ENCODE data around the gene ARIH1. TPM values are rescaled to one million over a fixed set of nuclear protein-coding genes. Genes with fewer than 3 reads are reported as not detected.

The ARIH1 gene
- total and polyA plus RNA-seq, 2 of the 8 experiments (the other 6 are each of a cell fraction or from before 2014, with no cell fraction given): 32.7 to 179 TPM

DNA sequence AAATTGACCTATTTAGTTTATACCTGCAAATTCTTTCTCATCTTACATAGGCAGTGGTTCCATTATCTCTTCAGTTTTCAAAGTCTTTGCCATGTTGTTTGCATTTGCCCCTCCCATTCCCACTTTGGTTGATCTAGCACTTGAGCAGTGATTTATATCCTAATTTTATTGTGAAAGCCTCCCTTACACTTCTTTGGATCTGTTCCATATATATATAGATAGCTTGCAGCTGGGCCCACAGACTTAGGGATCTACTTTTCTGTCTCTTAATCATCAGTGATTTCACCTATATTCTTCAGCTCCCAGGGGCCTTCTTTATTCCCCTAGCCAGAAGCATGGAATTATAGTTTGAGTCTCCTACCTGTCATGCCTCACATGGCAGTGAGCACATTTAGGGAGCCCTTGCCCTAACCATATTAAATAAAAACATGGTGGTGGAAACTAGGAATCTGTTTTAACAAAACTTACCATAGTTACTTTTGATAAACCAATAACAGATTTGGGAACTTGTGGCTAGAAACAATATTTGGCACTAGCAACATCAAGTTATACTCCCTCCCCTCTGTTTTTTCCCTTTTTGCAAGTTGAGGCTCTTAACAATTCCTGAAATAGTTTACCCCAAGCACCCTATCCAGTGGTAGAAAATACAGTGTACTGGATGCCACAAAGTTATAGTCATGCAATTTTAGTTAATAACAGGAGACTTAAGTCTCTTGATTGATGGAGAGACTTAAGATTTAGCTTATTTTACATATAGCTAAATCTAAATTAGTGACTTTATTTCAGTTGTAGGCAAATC lies 41.7 kb downstream of the ARIH1 start:
- Histone ChIP-seq H3K79me2 (ENCODE audit: control insufficient read depth in 1 of 2, insufficient read depth in 2 of 2, low read length in 2 of 2) (peaks cover 10 to 79% of the 10 kb centered on the region in 2 experiments; a peak in 3 of 4 replicates), H2BK15ac (ENCODE audit: low read length) (no peak overlapping the region), H4K20me1 (replicated peaks in 1 of 2; ENCODE audit: control insufficient read depth in 1 of 2, insufficient read depth in 2 of 2, low read length in 2 of 2) (peaks cover 4 to 5% of the 10 kb centered on the region in 2 experiments), H3K56ac (replicated peaks; ENCODE audit: insufficient read length, low read depth, low read length) (no peak overlapping the region), H2AK5ac (ENCODE audit: low read depth, low read length) (no peak overlapping the region), H3K9ac (replicated peaks in 1 of 4; ENCODE audit: extremely low read depth in 1 of 4, low read depth in 3 of 4, low read length in 3 of 4) (no peak overlapping the region), H2AFZ (ENCODE audit: low read length) (no peak overlapping the region), H3K9me3 (ENCODE audit: insufficient read depth in 2 of 2, low read depth in 1 of 2, low read length in 1 of 2) (no peaks in the 10 kb centered on the region), H3K27ac (ENCODE audit: low read depth, low read length) (no peak overlapping the region), H3K4ac (replicated peaks; ENCODE audit: insufficient read length, low read depth, low read length) (no peak overlapping the region), H3K18ac (ENCODE audit: extremely low read depth, low read length) (no peak overlapping the region), H2BK5ac (ENCODE audit: low read depth, low read length) (no peak overlapping the region), H3K4me3 (ENCODE audit: extremely low read depth in 1 of 4, insufficient read depth in 2 of 4, low read depth in 3 of 4, low read length in 4 of 4) (no peak overlapping the region), H2BK12ac (ENCODE audit: low read depth, low read length) (no peak overlapping the region), H3K27me3 (replicated peaks in 1 of 4; ENCODE audit: control insufficient read depth in 3 of 4, extremely low read depth in 1 of 4, insufficient read depth in 3 of 4, low read length in 3 of 4) (no peaks in the 10 kb centered on the region), H3K23me2 (ENCODE audit: low read depth, low read length) (no peaks in the 10 kb centered on the region), H3K4me2 (ENCODE audit: insufficient read depth in 1 of 2, low read depth in 2 of 2, low read length in 2 of 2) (no peak overlapping the region), H2BK20ac (ENCODE audit: low read length) (no peak overlapping the region), H2BK120ac (replicated peaks; ENCODE audit: low read depth, low read length) (no peak overlapping the region), H4K5ac (ENCODE audit: insufficient read length, low read depth, low read length) (no peak overlapping the region), H3K23ac (ENCODE audit: insufficient read length) (no peak overlapping the region), H3K14ac (ENCODE audit: insufficient read length) (no peak overlapping the region), H3K36me3 (ENCODE audit: control insufficient read depth in 2 of 4, insufficient read depth in 4 of 4, low read length in 3 of 4) (no peaks in the 10 kb centered on the region; a peak in 1 of 8 replicates), H3K4me1 (replicated peaks in 1 of 4; ENCODE audit: control insufficient read depth in 3 of 4, insufficient read depth in 4 of 4, low read length in 3 of 4) (no peaks in the 10 kb centered on the region), H3K79me1 (ENCODE audit: low read depth, low read length) (no peaks in the 10 kb centered on the region), H4K91ac (replicated peaks; ENCODE audit: insufficient read length, low read length) (no peak overlapping the region), H4K8ac (ENCODE audit: extremely low read depth, insufficient read depth, low read length) (no peak overlapping the region)
- ChIA-PET POLR2A (ENCODE audit: partially characterized antibody) (interaction anchor here (1.2 kb wide), 1 partner anchor 13 kb away, joined by 3 read pairs; no protein-coding TSS in a partner anchor), CTCF (ENCODE audit: partially characterized antibody) (interaction anchor here (0.9 to 1.6 kb wide), 2 partner anchors 17 to 84 kb away, joined by 4 read pairs; no protein-coding TSS in a partner anchor)
- FAIRE-seq (no peak), DNase-seq (ENCODE audit: low read depth in 1 of 2, low spot score in 2 of 2) (no peak)
- TF ChIP-seq TBP (IDR thresholded peaks at IDR 0.05; ENCODE audit: low read depth, low read length) (no peak), EGR1 (IDR thresholded peaks at IDR 0.05; ENCODE audit: borderline replicate concordance, low read depth, low read length) (no peak), NANOG (IDR thresholded peaks at IDR 0.05; ENCODE audit: insufficient read depth, low read depth, low read length, poor library complexity, severe bottlenecking) (no peak)
